GM19043 (cell line): ENCODE measurements around the gene ESR1.
"Not testable (repeated sequence)": the region's sequence is repeated elsewhere in the genome, so short reads cannot be mapped to it uniquely, and the experiment has no call there.

Experiments
- ATAC-seq: cut with Tn5 transposase; IDR thresholded peaks from one replicate; pipeline ENCODE4 v1.9.1; 2021; ENCODE audit warnings: low read depth; ENCODE audit not compliant: unreplicated experiment

Gene ESR1

DNA sequence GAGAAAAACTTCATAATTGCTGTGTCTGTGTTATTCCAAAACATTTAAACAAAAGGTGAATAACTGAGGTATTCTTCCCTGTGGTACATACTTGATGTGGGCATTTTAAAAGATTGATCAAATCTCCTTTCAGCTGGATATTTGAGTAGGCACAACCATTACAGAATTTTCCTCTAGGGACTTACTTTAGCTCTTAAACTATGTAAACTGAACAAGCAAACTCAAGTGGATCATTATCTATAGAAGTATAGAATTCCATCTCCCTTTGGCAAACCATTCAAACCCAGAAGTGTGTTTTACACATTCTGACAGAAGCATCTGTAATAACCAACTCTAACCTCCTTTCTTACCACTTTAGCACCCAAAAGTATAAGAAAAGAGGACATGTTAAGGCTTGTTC is 241.4 kb downstream of the ESR1 start:
- no peak for ATAC-seq

DNA sequence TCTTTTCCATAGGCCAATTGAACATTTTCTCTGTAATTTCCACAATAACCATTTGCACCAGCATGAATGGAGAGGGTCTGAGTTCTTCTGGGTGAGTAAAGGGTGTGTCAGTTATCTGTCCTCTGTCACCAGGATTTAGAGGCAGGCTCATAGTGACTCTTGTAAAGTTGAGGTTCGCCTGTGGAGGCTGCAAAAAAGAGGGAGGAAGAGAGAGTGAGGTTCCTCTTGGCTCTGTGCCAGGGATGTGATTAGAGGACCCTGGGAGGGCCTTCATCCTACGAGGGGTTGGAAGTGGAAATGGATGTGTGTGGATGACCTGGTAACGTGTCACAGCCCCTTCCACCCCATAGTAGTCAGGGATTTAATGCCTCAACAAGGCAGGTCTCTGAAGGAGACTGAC is 242.0 kb downstream of the ESR1 start:
- ATAC-seq = no peak

GRCh38 chr6:152050451-152051195 is 243.1 kb downstream of the ESR1 start:
- no peak for ATAC-seq

GRCh38 chr6:152052061-152052460 is 244.6 kb downstream of the ESR1 start:
- ATAC-seq = no peak

DNA sequence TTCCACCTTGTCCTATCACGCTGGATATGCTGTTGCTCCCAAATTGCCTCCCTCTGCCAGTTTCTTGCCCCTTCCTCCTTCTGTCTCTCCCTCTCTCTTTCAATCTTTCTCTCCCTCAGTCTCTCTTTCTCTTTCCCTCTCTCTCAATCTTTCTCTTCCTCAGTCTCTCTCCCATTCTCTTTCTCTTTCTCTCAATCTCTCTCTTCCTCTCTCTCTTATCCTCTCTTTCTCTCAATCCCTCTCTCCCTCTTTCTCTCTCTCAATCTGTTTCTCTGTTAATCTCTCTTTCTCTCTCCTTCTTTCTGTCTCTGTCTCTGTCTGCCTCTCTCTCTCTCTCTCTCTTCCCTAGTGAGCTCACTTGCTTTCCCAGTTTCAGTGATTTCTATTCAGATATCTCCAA is 245.8 kb downstream of the ESR1 start:
- no peak for ATAC-seq

GRCh38 chr6:152054441-152054840 is 247.0 kb downstream of the ESR1 start:
- ATAC-seq = no peak

- ATAC-seq = no peak
Observed at GRCh38 chr6:152055517-152055916, 248.0 kb downstream of the ESR1 start.

- no peak for ATAC-seq
Observed at GRCh38 chr6:152057832-152058498, 250.5 kb downstream of the ESR1 start.

DNA sequence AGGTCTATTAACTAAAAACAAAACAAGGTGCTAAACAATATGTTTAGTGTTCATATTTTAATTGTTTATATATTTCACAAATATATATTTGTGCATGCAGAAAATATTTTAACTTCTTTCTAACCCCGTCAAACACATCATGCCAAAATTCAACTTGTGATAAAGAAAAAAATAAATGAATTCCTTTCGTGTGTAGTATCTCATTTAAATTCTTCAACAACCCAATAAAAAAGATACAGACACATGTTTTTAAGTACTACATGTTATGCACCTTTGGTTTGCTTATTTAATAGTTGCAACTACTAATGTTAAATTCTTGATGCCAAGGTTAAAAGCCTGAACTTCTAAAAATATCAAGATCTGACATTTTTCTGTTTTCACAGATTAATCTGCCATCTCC is 252.4 kb downstream of the ESR1 start:
- ATAC-seq = no peak

- no peak for ATAC-seq
Observed at GRCh38 chr6:152062476-152062875, 255.0 kb downstream of the ESR1 start.

DNA sequence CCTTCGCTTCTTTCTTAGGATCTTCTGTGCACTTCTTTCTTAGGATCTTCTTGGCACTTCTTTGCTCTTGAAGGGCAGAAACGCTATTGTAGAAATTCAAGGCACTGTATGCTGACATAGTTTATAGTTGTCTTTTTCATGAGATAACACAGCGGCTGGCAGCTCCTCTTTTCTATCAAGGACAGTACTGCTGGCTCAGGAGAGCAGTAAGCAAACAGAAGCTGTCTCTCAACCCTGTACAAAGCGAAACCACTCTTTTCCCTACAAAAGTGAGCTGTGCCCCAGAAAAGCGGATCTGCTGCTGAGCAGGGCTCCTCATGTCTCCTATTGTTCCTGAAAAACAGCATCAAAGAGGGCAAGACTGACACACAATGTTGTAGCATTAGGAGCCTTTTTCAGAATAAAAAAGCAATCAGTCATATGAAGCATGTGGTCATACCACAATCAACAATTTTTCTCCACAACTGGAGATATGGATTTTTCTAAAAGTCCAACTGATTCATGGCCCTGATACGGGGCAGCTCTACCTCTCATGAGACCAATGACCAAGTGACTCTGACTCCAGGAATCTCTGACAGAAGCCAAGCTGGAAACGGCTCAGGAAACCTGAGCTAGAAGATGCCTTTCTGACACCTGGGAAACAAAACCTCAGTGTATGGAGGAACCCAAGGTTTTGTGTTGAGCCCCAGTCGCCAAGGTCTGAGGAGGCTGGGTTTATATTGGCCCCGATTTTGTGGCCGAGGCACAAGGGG is 255.9 kb downstream of the ESR1 start:
- ATAC-seq = no peak

DNA sequence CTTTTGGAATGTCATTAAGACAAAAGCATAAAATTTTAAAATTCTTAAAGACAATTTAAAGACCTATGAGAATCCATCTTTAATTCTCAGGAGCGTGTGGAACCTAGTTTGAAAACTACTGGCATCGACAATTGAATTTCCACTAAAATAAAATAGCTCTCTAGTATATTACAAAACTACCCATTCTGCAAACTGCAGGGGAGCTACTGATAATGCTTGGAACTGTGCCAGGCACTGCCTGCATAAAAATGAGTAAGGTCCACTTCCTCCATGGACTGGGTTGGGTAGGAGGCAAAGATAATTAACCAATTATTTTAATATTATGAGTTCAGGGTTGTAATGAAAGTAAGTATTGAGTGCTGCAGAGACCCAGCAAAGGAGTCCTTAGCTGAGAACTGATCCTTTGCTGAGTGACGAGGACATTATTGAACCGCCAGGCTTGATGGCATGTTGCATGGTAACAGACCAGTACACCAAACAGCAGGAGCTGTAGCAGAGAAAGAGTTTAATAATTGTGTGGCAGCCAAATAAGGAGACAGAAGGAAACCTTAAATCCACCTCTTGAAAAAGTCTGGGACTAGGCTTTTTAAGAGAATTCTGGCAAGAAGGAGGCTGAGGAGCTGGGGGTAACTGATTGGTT is 261.3 kb downstream of the ESR1 start:
- ATAC-seq = no peak

DNA sequence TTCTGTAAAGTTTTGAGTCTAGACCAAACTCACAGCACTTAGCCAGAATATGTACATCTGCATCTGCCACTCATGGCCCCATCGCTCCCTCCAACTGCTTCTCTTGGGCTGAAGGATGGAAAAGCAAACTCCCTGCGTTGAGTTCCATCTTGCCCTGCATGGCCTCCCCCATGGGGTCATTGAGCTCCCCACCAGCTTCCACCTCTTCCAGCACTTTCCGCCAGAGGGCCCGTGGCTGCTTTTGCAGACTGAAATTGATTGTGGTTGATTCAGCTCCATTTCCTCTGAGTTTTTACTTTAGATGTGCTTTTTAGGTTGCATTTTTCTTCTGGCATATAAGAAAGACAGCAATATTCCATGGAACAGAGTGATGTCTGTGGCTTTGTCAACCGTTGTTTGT is 263.1 kb downstream of the ESR1 start:
- no peak for ATAC-seq

- no peak for ATAC-seq
Observed at GRCh38 chr6:152071318-152071717, 263.8 kb downstream of the ESR1 start.

GRCh38 chr6:152071843-152072242 is 264.4 kb downstream of the ESR1 start:
- ATAC-seq = no peak

GRCh38 chr6:152076242-152076641 is 268.8 kb downstream of the ESR1 start:
- ATAC-seq = not testable (repeated sequence)

GRCh38 chr6:152078001-152078400 is 270.5 kb downstream of the ESR1 start:
- no peak for ATAC-seq

GRCh38 chr6:152078804-152079203 is 271.3 kb downstream of the ESR1 start:
- ATAC-seq = no peak

DNA sequence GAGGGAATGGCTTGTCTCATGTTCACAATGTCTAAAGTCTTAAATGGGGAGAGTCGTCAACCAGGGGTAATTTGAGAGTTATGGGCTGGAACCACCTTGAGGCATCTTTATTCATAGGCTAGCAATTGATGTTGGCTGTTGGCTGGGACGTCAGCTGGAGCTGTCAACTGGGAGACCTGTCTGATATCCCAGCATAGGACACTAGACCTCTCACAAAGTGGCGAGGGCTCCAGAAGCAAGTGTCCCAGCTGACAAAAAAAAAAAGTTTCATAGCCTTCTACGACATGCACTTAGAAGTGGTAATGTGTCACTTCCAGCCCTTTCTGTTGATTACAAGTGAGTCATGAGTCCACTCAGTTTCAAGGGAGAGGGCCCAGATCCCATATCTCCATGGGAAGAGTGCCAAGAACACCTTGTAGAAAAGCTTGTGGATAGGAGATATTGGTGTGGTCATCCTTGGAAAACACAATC is 278.0 kb downstream of the ESR1 start:
- no peak for ATAC-seq

DNA sequence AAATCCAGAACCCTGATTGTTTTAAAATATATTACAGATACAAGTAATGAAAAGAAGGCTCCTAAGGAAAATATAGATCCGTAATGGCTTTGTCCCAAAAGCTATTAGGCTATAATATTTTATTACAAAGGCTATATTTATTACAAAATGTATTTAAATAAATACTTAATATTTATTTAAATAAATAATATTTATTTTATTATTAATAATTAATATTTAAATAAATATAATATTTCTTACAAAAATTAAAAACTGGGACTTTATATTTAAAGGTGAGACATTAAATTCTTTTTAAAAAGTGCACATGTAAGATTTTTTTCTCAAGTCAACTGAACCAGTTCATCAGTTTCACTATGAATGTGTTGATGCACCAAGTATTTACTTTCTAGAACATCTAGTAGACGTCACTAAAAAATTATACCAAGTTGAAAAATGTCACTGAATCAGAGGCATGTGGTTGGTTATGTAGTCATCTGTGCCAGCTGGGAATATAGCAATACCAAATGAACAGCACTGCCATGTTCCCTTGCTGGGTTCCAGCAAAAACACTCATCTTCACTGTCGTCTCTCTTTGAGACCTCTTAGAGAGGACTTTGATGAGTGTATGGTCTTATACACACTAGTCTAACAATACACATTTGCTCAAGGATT is 278.9 kb downstream of the ESR1 start:
- no peak for ATAC-seq
